CD14-positive monocyte (primary cell): ENCODE results near the gene COL15A1. TPM values are rescaled to one million over a fixed set of nuclear protein-coding genes. Genes with fewer than 3 reads are reported as not detected.

Experiments
- DNase-seq, 3 donors: peaks; one replicate each; pipeline ENCODE4 v3.0.0-alpha.2; 2011 to 2022
- H2AFZ ChIP-seq: 2 replicates; pipeline ENCODE4 v1.6.0; 2012; ENCODE audit warnings: mild to moderate bottlenecking, low read depth, low read length, inconsistent platforms; ENCODE audit not compliant: insufficient read depth, poor library complexity, severe bottlenecking
- H3K27ac ChIP-seq, 2 donors: 1 replicate in 1 of 2; 2 replicates in 1 of 2; pipeline ENCODE4 v1.5.1; 2012 to 2013; ENCODE audit warnings: low read length in 2 of 2, control low read depth in 1 of 2, inconsistent platforms in 1 of 2, low read depth in 1 of 2, mild to moderate bottlenecking in 1 of 2
- H3K27me3 ChIP-seq, 2 donors: one replicate each; pipeline versions ENCODE4 v1.6.0 to v1.6.1; 2011 to 2013; ENCODE audit warnings: low read length in 2 of 2; ENCODE audit not compliant: control insufficient read depth in 2 of 2, insufficient read depth in 2 of 2
- H3K36me3 ChIP-seq, 2 donors: replicated peaks in 1 of 2; 1 replicate in 1 of 2; 2 replicates in 1 of 2; pipeline versions ENCODE4 v1.5.1 to v1.6.1; 2012 to 2013; ENCODE audit warnings: low read length in 2 of 2, control low read depth in 1 of 2, inconsistent platforms in 1 of 2, mild to moderate bottlenecking in 1 of 2; ENCODE audit not compliant: insufficient read depth in 2 of 2, control insufficient read depth in 1 of 2
- H3K4me1 ChIP-seq, 2 donors: 1 replicate in 1 of 2; 2 replicates in 1 of 2; pipeline versions ENCODE4 v1.5.1 to v1.6.1; 2012 to 2013; ENCODE audit warnings: low read length in 2 of 2, control low read depth in 1 of 2, inconsistent platforms in 1 of 2, mild to moderate bottlenecking in 1 of 2, moderate library complexity in 1 of 2; ENCODE audit not compliant: insufficient read depth in 2 of 2, control insufficient read depth in 1 of 2
- H3K4me2 ChIP-seq: replicated peaks from 2 replicates; pipeline ENCODE3; 2012; ENCODE audit warnings: low read length, moderate library complexity, mild to moderate bottlenecking; ENCODE audit not compliant: poor library complexity, severe bottlenecking; ENCODE audit errors: extremely low read depth
- H3K4me3 ChIP-seq, 3 experiments: fragments of 200-600 bp in 1 of 3; sonication (generic) in 1 of 3; replicated peaks in 1 of 3; 1 replicate in 2 of 3; 2 replicates in 1 of 3; pipeline ENCODE4 v1.5.1; 2011 to 2013; ENCODE audit warnings: low read length in 3 of 3, mild to moderate bottlenecking in 3 of 3, control low read depth in 2 of 3, low read depth in 2 of 3, inconsistent platforms in 1 of 3, moderate library complexity in 1 of 3
- H3K79me2 ChIP-seq: 2 replicates; pipeline ENCODE4 v1.6.0; 2012; ENCODE audit warnings: mild to moderate bottlenecking, control low read depth, inconsistent platforms, low read length, moderate library complexity; ENCODE audit not compliant: insufficient read depth
- H3K9ac ChIP-seq: 2 replicates; pipeline ENCODE4 v1.6.0; 2017; ENCODE audit warnings: low read length, mild to moderate bottlenecking; ENCODE audit not compliant: insufficient read depth, poor library complexity, severe bottlenecking
- H3K9me3 ChIP-seq, 2 donors: replicated peaks in 1 of 2; 1 replicate in 1 of 2; 2 replicates in 1 of 2; pipeline versions ENCODE4 v1.5.1 to v1.6.1; 2012 to 2013; ENCODE audit warnings: low read length in 2 of 2, control low read depth in 1 of 2; ENCODE audit not compliant: control insufficient read depth in 1 of 2, insufficient read depth in 1 of 2
- H4K20me1 ChIP-seq: 2 replicates; pipeline ENCODE4 v1.6.0; 2012; ENCODE audit warnings: mild to moderate bottlenecking, low read length, control low read depth, moderate library complexity; ENCODE audit not compliant: insufficient read depth
- H3K27ac Mint-ChIP-seq, 7 donors: one replicate each; pipeline ENCODE4 v1.8.0; 2020; ENCODE audit warnings: mild to moderate bottlenecking in 7 of 7, mixed read lengths in 7 of 7, moderate library complexity in 6 of 7, inconsistent platforms in 2 of 7
- H3K27me3 Mint-ChIP-seq, 3 donors: one replicate each; pipeline ENCODE4 v1.8.0; 2021 to 2022; ENCODE audit warnings: low read depth in 3 of 3, mild to moderate bottlenecking in 3 of 3, mixed read lengths in 3 of 3, moderate library complexity in 3 of 3, inconsistent platforms in 1 of 3
- H3K36me3 Mint-ChIP-seq, 2 donors: one replicate each; pipeline ENCODE4 v1.8.0; 2020; ENCODE audit warnings: mixed read lengths in 2 of 2, inconsistent platforms in 1 of 2, mild to moderate bottlenecking in 1 of 2
- H3K4me1 Mint-ChIP-seq: one replicate; pipeline ENCODE4 v1.8.0; 2020; ENCODE audit warnings: mild to moderate bottlenecking, mixed read lengths
- H3K4me3 Mint-ChIP-seq, 2 donors: one replicate each; pipeline ENCODE4 v1.8.0; 2020; ENCODE audit warnings: mild to moderate bottlenecking in 2 of 2, mixed read lengths in 2 of 2, moderate library complexity in 1 of 2
- H3K9me3 Mint-ChIP-seq, 7 donors: one replicate each; pipeline ENCODE4 v1.8.0; 2020 to 2022; ENCODE audit warnings: mixed read lengths in 7 of 7, mild to moderate bottlenecking in 6 of 7, moderate library complexity in 6 of 7, inconsistent platforms in 2 of 7
- WGBS: methylation state at CpG from one replicate; pipeline ENCODE4 v1.1.5; 2013; ENCODE audit warnings: missing lambda C conversion rate; ENCODE audit not compliant: insufficient coverage; 5-methylcytosine and 5-hydroxymethylcytosine counted together
- intact Hi-C, 2 donors: fragments of 100-400 bp; cut with micrococcal nuclease; formaldehyde crosslinking; loops; one replicate each; pipeline versions ENCODE4 v1.15.0 to v1.15.1; 2023
- polyA plus RNA-seq, 3 donors: library from polyadenylated mRNA; depleted of rRNA in 1 of 3; unstranded in 2 of 3; stranded (reverse) in 1 of 3; fragments of 300-500 nt in 2 of 3; fragments of >200 nt in 1 of 3; fragmentation: Illumina TruSeq in 2 of 3; gene quantifications; 1 replicate in 2 of 3; 2 replicates in 1 of 3; pipeline ENCODE4 v1.2.3, GENCODE V29; 2012 to 2021
- TF ChIP-seq, protein P1 (sequence below): fragments of 200-600 bp; IDR thresholded peaks from one replicate; pipeline ENCODE4 v1.8.0; 2022; ENCODE audit warnings: antibody characterized with exemption, mild to moderate bottlenecking

COL15A1 gene
- polyA plus RNA-seq, 3 donors: 0.03 to 0.14 (median 0.11) TPM

- Histone ChIP-seq H3K9me3 (peaks cover 0 to 5% of the 10 kb centered on the region in 2 donors), H3K27ac (no peak overlapping the region), H3K9ac (no peak overlapping the region), H3K4me3 (no peak overlapping the region), H4K20me1 (no peaks in the 10 kb centered on the region), H3K36me3 (no peaks in the 10 kb centered on the region), H3K79me2 (no peaks in the 10 kb centered on the region), H3K27me3 (no peaks in the 10 kb centered on the region), H3K4me2 (no peak overlapping the region), H2AFZ (no peak overlapping the region), H3K4me1 (no peaks in the 10 kb centered on the region)
- Mint-ChIP-seq H3K27me3 (peaks cover 1 to 9% (median 3%) of the 10 kb centered on the region in 3 donors), H3K36me3 (peaks cover 0 to 6% of the 10 kb centered on the region in 2 donors), H3K4me1 (peaks cover 2% of the 10 kb centered on the region), H3K4me3 (no peak overlapping the region), H3K27ac (no peak overlapping the region), H3K9me3 (peaks cover 0 to 18% (median 6%) of the 10 kb centered on the region in 7 donors)
- DNase-seq: no peak
- intact Hi-C loops: no loop called here
- 86% methylated on average over 4 of the region's 6 CpGs for WGBS
- TF ChIP-seq, protein P1, sequence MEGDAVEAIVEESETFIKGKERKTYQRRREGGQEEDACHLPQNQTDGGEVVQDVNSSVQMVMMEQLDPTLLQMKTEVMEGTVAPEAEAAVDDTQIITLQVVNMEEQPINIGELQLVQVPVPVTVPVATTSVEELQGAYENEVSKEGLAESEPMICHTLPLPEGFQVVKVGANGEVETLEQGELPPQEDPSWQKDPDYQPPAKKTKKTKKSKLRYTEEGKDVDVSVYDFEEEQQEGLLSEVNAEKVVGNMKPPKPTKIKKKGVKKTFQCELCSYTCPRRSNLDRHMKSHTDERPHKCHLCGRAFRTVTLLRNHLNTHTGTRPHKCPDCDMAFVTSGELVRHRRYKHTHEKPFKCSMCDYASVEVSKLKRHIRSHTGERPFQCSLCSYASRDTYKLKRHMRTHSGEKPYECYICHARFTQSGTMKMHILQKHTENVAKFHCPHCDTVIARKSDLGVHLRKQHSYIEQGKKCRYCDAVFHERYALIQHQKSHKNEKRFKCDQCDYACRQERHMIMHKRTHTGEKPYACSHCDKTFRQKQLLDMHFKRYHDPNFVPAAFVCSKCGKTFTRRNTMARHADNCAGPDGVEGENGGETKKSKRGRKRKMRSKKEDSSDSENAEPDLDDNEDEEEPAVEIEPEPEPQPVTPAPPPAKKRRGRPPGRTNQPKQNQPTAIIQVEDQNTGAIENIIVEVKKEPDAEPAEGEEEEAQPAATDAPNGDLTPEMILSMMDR: no peak
Measured at GRCh38 chr9:99092643-99093491, 149.2 kb downstream of the COL15A1 start.

- WGBS: 94% methylated on average over 3 of the region's 3 CpGs
- Mint-ChIP-seq H3K4me1 (peaks cover 1% of the 10 kb centered on the region), H3K27ac (no peak overlapping the region), H3K9me3 (peaks cover 0 to 18% (median 7%) of the 10 kb centered on the region in 7 donors), H3K4me3 (no peak overlapping the region), H3K36me3 (peaks cover 0 to 6% of the 10 kb centered on the region in 2 donors), H3K27me3 (peaks cover 1 to 9% (median 3%) of the 10 kb centered on the region in 3 donors)
- Histone ChIP-seq H3K27me3 (no peaks in the 10 kb centered on the region), H4K20me1 (no peaks in the 10 kb centered on the region), H3K4me2 (no peak overlapping the region), H3K27ac (no peak overlapping the region), H3K4me3 (no peak overlapping the region), H3K9ac (no peak overlapping the region), H3K4me1 (no peaks in the 10 kb centered on the region), H3K36me3 (no peaks in the 10 kb centered on the region), H2AFZ (no peak overlapping the region), H3K79me2 (no peaks in the 10 kb centered on the region), H3K9me3 (peaks cover 0 to 5% of the 10 kb centered on the region in 2 donors)
- DNase-seq: no peak
- TF ChIP-seq, protein P1: no peak
- intact Hi-C loops: no loop called here
Measured at GRCh38 chr9:99093492-99093791, 149.7 kb downstream of the COL15A1 start.
